Subcutaneous abdominal adipose tissue (tissue), 5 donors: ENCODE data around the gene BRPF3.

ENCODE experiments used
- H3K27ac ChIP-seq: one replicate; pipeline ENCODE4 v1.7.0; 2013; ENCODE audit warnings: low read depth, mild to moderate bottlenecking, inconsistent platforms, low read length, moderate library complexity
- H3K27me3 ChIP-seq, 5 donors: one replicate each; pipeline ENCODE4 v1.7.0; 2013; ENCODE audit warnings: low read length in 5 of 5, inconsistent platforms in 1 of 5; ENCODE audit not compliant: control insufficient read depth in 5 of 5, insufficient read depth in 4 of 5
- H3K36me3 ChIP-seq, 5 donors: one replicate each; pipeline ENCODE4 v1.7.0; 2013; ENCODE audit warnings: low read length in 5 of 5; ENCODE audit not compliant: control insufficient read depth in 5 of 5, insufficient read depth in 5 of 5
- H3K4me1 ChIP-seq, 5 donors: one replicate each; pipeline ENCODE4 v1.7.0; 2013; ENCODE audit warnings: low read length in 5 of 5, mild to moderate bottlenecking in 3 of 5, moderate library complexity in 1 of 5; ENCODE audit not compliant: control insufficient read depth in 5 of 5, insufficient read depth in 5 of 5
- H3K4me3 ChIP-seq, 5 donors: one replicate each; pipeline ENCODE4 v1.7.0; 2013; ENCODE audit warnings: low read length in 5 of 5, low read depth in 1 of 5
- H3K9ac ChIP-seq, 5 donors: one replicate each; pipeline ENCODE4 v1.7.0; 2013; ENCODE audit warnings: low read length in 5 of 5, mild to moderate bottlenecking in 4 of 5, moderate library complexity in 3 of 5
- H3K9me3 ChIP-seq, 5 donors: one replicate each; pipeline ENCODE4 v1.7.0; 2013; ENCODE audit warnings: low read length in 5 of 5; ENCODE audit not compliant: control insufficient read depth in 5 of 5
- donor health status: healthy.
- donor health status: healthy.
- donor health status: healthy.
- donor health status: healthy.
- donor health status: healthy.

Gene BRPF3

GRCh38 chr6:36224918-36225461, 28.4 kb downstream of the BRPF3 start:
- no peaks in the 10 kb centered on the region for H3K9me3 ChIP-seq
- peaks cover 0 to 11% (median 0%) of the 10 kb centered on the region in 5 donors for H3K4me1 ChIP-seq
- no peaks in the 10 kb centered on the region for H3K27me3 ChIP-seq
- H3K27ac ChIP-seq = no peak overlapping the region
- H3K36me3 ChIP-seq = peaks cover 33 to 80% (median 69%) of the 10 kb centered on the region in 5 donors
- H3K4me3 ChIP-seq = no peak overlapping the region
- H3K9ac ChIP-seq = no peak overlapping the region

- Histone ChIP-seq H3K27me3 (no peaks in the 10 kb centered on the region), H3K27ac (no peak overlapping the region)
Observed at GRCh38 chr6:36226438-36227047, 30.0 kb downstream of the BRPF3 start.

GRCh38 chr6:36227379-36228228, 31.1 kb downstream of the BRPF3 start:
- Histone ChIP-seq H3K36me3 (peaks cover 29 to 91% (median 75%) of the 10 kb centered on the region in 5 donors), H3K9ac (no peak overlapping the region), H3K27me3 (no peaks in the 10 kb centered on the region), H3K9me3 (no peaks in the 10 kb centered on the region), H3K4me1 (peaks cover 0 to 11% (median 0%) of the 10 kb centered on the region in 5 donors), H3K27ac (no peak overlapping the region), H3K4me3 (no peak overlapping the region)

More at GRCh38 chr6:36226438-36227047, 30.0 kb downstream of the BRPF3 start:
- H3K4me3 ChIP-seq = no peak overlapping the region
- H3K4me1 ChIP-seq = peaks cover 0 to 11% (median 0%) of the 10 kb centered on the region in 5 donors
- H3K9ac ChIP-seq = no peak overlapping the region
- H3K36me3 ChIP-seq = peaks cover 30 to 91% (median 81%) of the 10 kb centered on the region in 5 donors
- no peaks in the 10 kb centered on the region for H3K9me3 ChIP-seq

- H3K27me3 ChIP-seq = no peaks in the 10 kb centered on the region
- H3K9me3 ChIP-seq = no peaks in the 10 kb centered on the region
- peaks cover 0 to 10% (median 0%) of the 10 kb centered on the region in 5 donors for H3K4me1 ChIP-seq
- H3K4me3 ChIP-seq = no peak overlapping the region
- H3K27ac ChIP-seq = no peak overlapping the region
- H3K9ac ChIP-seq = no peak overlapping the region
- H3K36me3 ChIP-seq = peaks cover 19 to 94% (median 78%) of the 10 kb centered on the region in 5 donors
Observed at GRCh38 chr6:36229223-36229622, 32.7 kb downstream of the BRPF3 start.

- Histone ChIP-seq H3K4me1 (no peaks in the 10 kb centered on the region), H3K27ac (no peak overlapping the region), H3K9ac (no peak overlapping the region), H3K27me3 (no peaks in the 10 kb centered on the region), H3K4me3 (no peak overlapping the region), H3K36me3 (peaks cover 19 to 85% (median 70%) of the 10 kb centered on the region in 5 donors), H3K9me3 (no peaks in the 10 kb centered on the region)
Observed at GRCh38 chr6:36230371-36230770, 33.8 kb downstream of the BRPF3 start.

- Histone ChIP-seq H3K9ac (no peak overlapping the region), H3K4me1 (no peaks in the 10 kb centered on the region), H3K9me3 (no peaks in the 10 kb centered on the region), H3K27ac (no peak overlapping the region), H3K4me3 (no peak overlapping the region), H3K27me3 (no peaks in the 10 kb centered on the region), H3K36me3 (peaks cover 11 to 71% (median 60%) of the 10 kb centered on the region in 5 donors)
Observed at GRCh38 chr6:36232172-36232571, 35.6 kb downstream of the BRPF3 start.

- Histone ChIP-seq H3K36me3 (peaks cover 3 to 39% (median 30%) of the 10 kb centered on the region in 5 donors), H3K9me3 (no peaks in the 10 kb centered on the region), H3K9ac (no peak overlapping the region), H3K27me3 (no peaks in the 10 kb centered on the region), H3K4me3 (no peak overlapping the region), H3K4me1 (no peaks in the 10 kb centered on the region), H3K27ac (no peak overlapping the region)
Observed at GRCh38 chr6:36235309-36235708, 38.8 kb downstream of the BRPF3 start.

- Histone ChIP-seq H3K4me1 (no peaks in the 10 kb centered on the region), H3K27ac (no peak overlapping the region), H3K36me3 (peaks cover 3 to 34% (median 24%) of the 10 kb centered on the region in 5 donors), H3K27me3 (no peaks in the 10 kb centered on the region), H3K9me3 (no peaks in the 10 kb centered on the region), H3K9ac (no peak overlapping the region), H3K4me3 (no peak overlapping the region)
Observed at GRCh38 chr6:36235862-36236261, 39.3 kb downstream of the BRPF3 start.

GRCh38 chr6:36239774-36240173, 43.2 kb downstream of the BRPF3 start:
- Histone ChIP-seq H3K9ac (no peak overlapping the region), H3K9me3 (no peaks in the 10 kb centered on the region), H3K4me1 (peaks cover 0 to 4% (median 0%) of the 10 kb centered on the region in 5 donors), H3K36me3 (peaks cover 0 to 2% (median 0%) of the 10 kb centered on the region in 5 donors), H3K4me3 (no peak overlapping the region), H3K27ac (no peak overlapping the region), H3K27me3 (peaks cover 0 to 2% (median 0%) of the 10 kb centered on the region in 5 donors)

GRCh38 chr6:36241728-36242127, 45.2 kb downstream of the BRPF3 start:
- Histone ChIP-seq H3K9ac (no peak overlapping the region), H3K4me3 (no peak overlapping the region), H3K9me3 (no peaks in the 10 kb centered on the region), H3K27ac (no peak overlapping the region), H3K4me1 (peaks cover 0 to 4% (median 0%) of the 10 kb centered on the region in 5 donors), H3K36me3 (no peaks in the 10 kb centered on the region), H3K27me3 (peaks cover 0 to 2% (median 0%) of the 10 kb centered on the region in 5 donors)
